HEK293 (cell line): ENCODE measurements around the gene ITGB5.

Source experiments
- CTCF ChIP-seq: fragments of 450-650 bp; formaldehyde crosslinking; IDR thresholded peaks from 2 replicates; pipeline ENCODE4 v1.5.1; 2016; ENCODE audit warnings: missing biosample characterization, missing genetic modification characterization
- SETDB1 ChIP-seq: IDR thresholded peaks from one replicate; pipeline ENCODE4 v1.6.1; 2017; ENCODE audit warnings: mild to moderate bottlenecking, low read length, moderate library complexity, mixed read lengths; ENCODE audit not compliant: insufficient read length
- YY1 ChIP-seq: fragments of 450-650 bp; formaldehyde crosslinking; IDR thresholded peaks from 2 replicates; pipeline ENCODE4 v1.5.1; 2018; ENCODE audit warnings: missing biosample characterization, missing genetic modification characterization
- ZFP37 ChIP-seq: fragments of 450-650 bp; formaldehyde crosslinking; IDR thresholded peaks from 2 replicates; pipeline ENCODE4 v1.5.1; 2016; ENCODE audit warnings: missing biosample characterization, missing genetic modification characterization
- ZNF140 ChIP-seq: fragments of 450-650 bp; formaldehyde crosslinking; IDR thresholded peaks from 2 replicates; pipeline ENCODE4 v1.5.1; 2016; ENCODE audit warnings: missing biosample characterization, missing genetic modification characterization
- ZNF23 ChIP-seq: fragments of 450-650 bp; formaldehyde crosslinking; IDR thresholded peaks from 2 replicates; pipeline ENCODE4 v1.5.1; 2016; ENCODE audit warnings: missing biosample characterization, missing genetic modification characterization, borderline replicate concordance
- ZNF473 ChIP-seq: fragments of 450-650 bp; formaldehyde crosslinking; IDR thresholded peaks from 2 replicates; pipeline ENCODE4 v1.5.1; 2017; ENCODE audit warnings: missing biosample characterization, missing genetic modification characterization
- ZNF544 ChIP-seq: fragments of 450-650 bp; formaldehyde crosslinking; IDR thresholded peaks from 2 replicates; pipeline ENCODE4 v1.5.0; 2017; ENCODE audit warnings: missing biosample characterization, missing genetic modification characterization
- ZNF664 ChIP-seq: fragments of 450-650 bp; formaldehyde crosslinking; IDR thresholded peaks from 2 replicates; pipeline ENCODE4 v1.5.1; 2016; ENCODE audit warnings: missing biosample characterization, missing genetic modification characterization
- ZNF837 ChIP-seq: fragments of 450-650 bp; formaldehyde crosslinking; IDR thresholded peaks from 2 replicates; pipeline ENCODE4 v1.5.1; 2016; ENCODE audit warnings: missing biosample characterization, missing genetic modification characterization
- TF ChIP-seq, protein P1 (sequence below): fragments of 450-650 bp; formaldehyde crosslinking; IDR thresholded peaks from 2 replicates; pipeline ENCODE4 v1.5.0; 2017; ENCODE audit warnings: missing biosample characterization, missing genetic modification characterization, borderline replicate concordance

- no peak for TF ChIP-seq ZNF544 (tag by site-specific recombination)
- TF ChIP-seq ZNF473 (tag by site-specific recombination): no peak
- no peak for TF ChIP-seq ZNF140
- no peak for TF ChIP-seq SETDB1
- no peak for TF ChIP-seq ZNF837 (tag by site-specific recombination)
- no peak for TF ChIP-seq ZNF664 (tag by site-specific recombination)
- TF ChIP-seq ZFP37: no peak
- TF ChIP-seq ZNF23: no peak
- TF ChIP-seq, protein P1, sequence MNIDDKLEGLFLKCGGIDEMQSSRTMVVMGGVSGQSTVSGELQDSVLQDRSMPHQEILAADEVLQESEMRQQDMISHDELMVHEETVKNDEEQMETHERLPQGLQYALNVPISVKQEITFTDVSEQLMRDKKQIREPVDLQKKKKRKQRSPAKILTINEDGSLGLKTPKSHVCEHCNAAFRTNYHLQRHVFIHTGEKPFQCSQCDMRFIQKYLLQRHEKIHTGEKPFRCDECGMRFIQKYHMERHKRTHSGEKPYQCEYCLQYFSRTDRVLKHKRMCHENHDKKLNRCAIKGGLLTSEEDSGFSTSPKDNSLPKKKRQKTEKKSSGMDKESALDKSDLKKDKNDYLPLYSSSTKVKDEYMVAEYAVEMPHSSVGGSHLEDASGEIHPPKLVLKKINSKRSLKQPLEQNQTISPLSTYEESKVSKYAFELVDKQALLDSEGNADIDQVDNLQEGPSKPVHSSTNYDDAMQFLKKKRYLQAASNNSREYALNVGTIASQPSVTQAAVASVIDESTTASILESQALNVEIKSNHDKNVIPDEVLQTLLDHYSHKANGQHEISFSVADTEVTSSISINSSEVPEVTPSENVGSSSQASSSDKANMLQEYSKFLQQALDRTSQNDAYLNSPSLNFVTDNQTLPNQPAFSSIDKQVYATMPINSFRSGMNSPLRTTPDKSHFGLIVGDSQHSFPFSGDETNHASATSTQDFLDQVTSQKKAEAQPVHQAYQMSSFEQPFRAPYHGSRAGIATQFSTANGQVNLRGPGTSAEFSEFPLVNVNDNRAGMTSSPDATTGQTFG (tag by site-specific recombination): no peak
- TF ChIP-seq CTCF (tag by site-specific recombination): no peak
- no peak for TF ChIP-seq YY1
Measured at GRCh38 chr3:124846189-124846588, 41.0 kb downstream of the ITGB5 start.
